SK-N-SH (cell line): ENCODE data around the gene GDA. TPM values are rescaled to one million over a fixed set of nuclear protein-coding genes. Genes with fewer than 3 reads are reported as not detected.

Experiments used
- CTCF ChIA-PET: fragments of 300-600, 350-600 bp; formaldehyde crosslinking; extraction: SDS; loops from one replicate; lab custom pipeline; 2021; lab: Yijun Ruan, JAX
- POLR2A ChIA-PET: fragments of 350-600 bp; sonication (Branson Sonifier 250); formaldehyde crosslinking; extraction: SDS; loops from one replicate; lab custom pipeline; 2020; ENCODE audit warnings: antibody characterized with exemption, inconsistent platforms; lab: Yijun Ruan, JAX
- DNase-seq: peaks from one replicate; pipeline ENCODE4 v3.0.0; 2012
- H2AFZ ChIP-seq: fragments of 200-600 bp; sonication (generic); 2 replicates; pipeline ENCODE4 v1.8.1; 2016; ENCODE audit warnings: antibody characterized with exemption, mild to moderate bottlenecking, low read depth
- H3F3A ChIP-seq: fragments of 200-600 bp; sonication (generic); replicated peaks from 2 replicates; pipeline ENCODE3; 2016; ENCODE audit warnings: antibody characterized with exemption, mild to moderate bottlenecking; ENCODE audit not compliant: insufficient read depth
- H3K27ac ChIP-seq, 2 experiments: fragments of 200-500 bp in 1 of 2; fragments of 200-600 bp in 1 of 2; sonication (Bioruptor generic) in 1 of 2; sonication (generic), shearing (Covaris generic) in 1 of 2; 2 replicates each; pipeline versions ENCODE4 v1.5.1 to v1.6.1; 2014 to 2016; ENCODE audit warnings: low read depth in 2 of 2, inconsistent platforms in 1 of 2, low read length in 1 of 2, mild to moderate bottlenecking in 1 of 2, mixed read lengths in 1 of 2
- H3K27me3 ChIP-seq: fragments of 200-600 bp; sonication (generic), shearing (Covaris generic); 2 replicates; pipeline ENCODE4 v1.6.1; 2016; ENCODE audit warnings: mixed run types; ENCODE audit not compliant: insufficient read depth
- H3K36me3 ChIP-seq, 2 experiments: fragments of 200-500 bp in 1 of 2; fragments of 200-600 bp in 1 of 2; sonication (Bioruptor generic) in 1 of 2; sonication (generic) in 1 of 2; replicated peaks in 1 of 2; 2 replicates each; pipeline versions ENCODE3 to v1.5.1; 2014 to 2016; ENCODE audit warnings: low read length in 1 of 2, mild to moderate bottlenecking in 1 of 2; ENCODE audit not compliant: insufficient read depth in 2 of 2, control insufficient read depth in 1 of 2
- H3K4me1 ChIP-seq, 2 experiments: fragments of 200-500 bp in 1 of 2; fragments of 200-600 bp in 1 of 2; sonication (Bioruptor generic) in 1 of 2; sonication (generic), shearing (Covaris generic) in 1 of 2; 2 replicates each; pipeline versions ENCODE4 v1.5.1 to v1.6.1; 2014 to 2016; ENCODE audit warnings: low read depth in 1 of 2, low read length in 1 of 2, mixed run types in 1 of 2; ENCODE audit not compliant: insufficient read depth in 2 of 2, control insufficient read depth in 1 of 2
- H3K4me2 ChIP-seq: fragments of 200-600 bp; sonication (generic), shearing (Covaris generic); 2 replicates; pipeline ENCODE4 v1.6.1; 2017; ENCODE audit warnings: mixed run types
- H3K4me3 ChIP-seq, 2 experiments: fragments of 200-500 bp in 1 of 2; fragments of 200-600 bp in 1 of 2; sonication (Bioruptor generic) in 1 of 2; sonication (generic), shearing (Covaris generic) in 1 of 2; 2 replicates each; pipeline versions ENCODE4 v1.5.1 to v1.8.1; 2014 to 2016; ENCODE audit warnings: low read depth in 2 of 2, inconsistent platforms in 1 of 2, low read length in 1 of 2, mild to moderate bottlenecking in 1 of 2, mixed read lengths in 1 of 2, moderate library complexity in 1 of 2
- H3K79me2 ChIP-seq: fragments of 200-600 bp; sonication (generic); 2 replicates; pipeline ENCODE4 v1.8.1; 2017; ENCODE audit warnings: mild to moderate bottlenecking; ENCODE audit not compliant: insufficient read depth
- H3K9ac ChIP-seq: fragments of 200-600 bp; sonication (generic); 2 replicates; pipeline ENCODE4 v1.6.1; 2017; ENCODE audit warnings: mixed run types
- H3K9me2 ChIP-seq: fragments of 200-600 bp; sonication (generic); 2 replicates; pipeline ENCODE4 v1.6.1; 2017; ENCODE audit warnings: mixed run types
- H3K9me3 ChIP-seq: fragments of 200-600 bp; sonication (generic); 2 replicates; pipeline ENCODE4 v1.6.1; 2017; ENCODE audit warnings: mixed run types, mild to moderate bottlenecking, moderate library complexity
- H4K20me1 ChIP-seq: fragments of 200-600 bp; sonication (generic); 2 replicates; pipeline ENCODE4 v1.6.1; 2017; ENCODE audit warnings: mild to moderate bottlenecking, mixed run types; ENCODE audit not compliant: insufficient read depth
- EZH2phosphoT487 ChIP-seq: fragments of 200-600 bp; sonication (generic); IDR thresholded peaks from 2 replicates; pipeline ENCODE4 v1.6.1; 2017; ENCODE audit warnings: low read depth, mixed run types, mild to moderate bottlenecking, antibody characterized with exemption, moderate library complexity, borderline replicate concordance
- FOXJ3 ChIP-seq: sonication (generic); formaldehyde crosslinking; IDR thresholded peaks from 2 replicates; pipeline ENCODE4 v1.5.1; 2020; ENCODE audit warnings: mild to moderate bottlenecking, missing genetic modification reagents
- MAX ChIP-seq: IDR thresholded peaks from 2 replicates; pipeline ENCODE4 v1.4.0; 2012; ENCODE audit warnings: low read depth
- NFIC ChIP-seq: IDR thresholded peaks from 2 replicates; pipeline ENCODE4 v1.4.0; 2012; ENCODE audit warnings: borderline replicate concordance
- PBX3 ChIP-seq: IDR thresholded peaks from 2 replicates; pipeline ENCODE4; 2012
- REST ChIP-seq: IDR thresholded peaks from 2 replicates; pipeline ENCODE4 v1.6.1; 2012; ENCODE audit warnings: mild to moderate bottlenecking, low read depth, low read length, moderate library complexity
- SIN3A ChIP-seq: IDR thresholded peaks from 2 replicates; pipeline ENCODE4 v1.6.1; 2012; ENCODE audit warnings: low read depth, mild to moderate bottlenecking, low read length, moderate library complexity, borderline replicate concordance
- TAF1 ChIP-seq: IDR thresholded peaks from 2 replicates; pipeline ENCODE4 v1.6.1; 2012; ENCODE audit warnings: low read depth, mild to moderate bottlenecking, low read length, moderate library complexity, borderline replicate concordance
- USF2 ChIP-seq: fragments of 150-350 bp; IDR thresholded peaks from 2 replicates; pipeline ENCODE4 v1.6.1; 2017; ENCODE audit warnings: antibody characterized with exemption, low read length, low read depth, borderline replicate concordance
- ZBTB33 ChIP-seq: IDR thresholded peaks from 2 replicates; pipeline ENCODE4 v1.4.0; 2012; ENCODE audit warnings: low read depth, borderline replicate concordance
- WGBS: methylation state at CpG from one replicate; pipeline ENCODE4 v1.1.6; 2017; ENCODE audit warnings: low lambda C conversion rate; 5-methylcytosine and 5-hydroxymethylcytosine counted together
- polyA plus RNA-seq, 3 experiments: library from polyadenylated mRNA; depleted of rRNA; stranded (reverse); fragments of >200 nt; gene quantifications; 2 replicates each; pipeline ENCODE4 v1.2.3, GENCODE V29; 2012

GDA gene
- polyA plus RNA-seq, 1 of the 3 experiments (the other 2 are of a cell fraction): not detected

GRCh38 chr9:72144756-72145492 lies 4.3 kb upstream of the GDA start (continued):
- TF ChIP-seq USF2: no peak
- no peak for TF ChIP-seq PBX3
- TF ChIP-seq, all 33 proteins: peak for 0

GRCh38 chr9:72145733-72146505 lies 3.3 kb upstream of the GDA start:
- Histone ChIP-seq H3K9ac (no peak overlapping the region), H3K27ac (no peak overlapping the region), H3K4me2 (no peak overlapping the region), H4K20me1 (no peaks in the 10 kb centered on the region), H3K79me2 (no peaks in the 10 kb centered on the region), H3K9me3 (no peaks in the 10 kb centered on the region), H3F3A (no peaks in the 10 kb centered on the region), H3K4me1 (no peaks in the 10 kb centered on the region), H3K27me3 (peaks cover 34% of the 10 kb centered on the region; the same call in 1 of the 2 replicates), H3K36me3 (no peaks in the 10 kb centered on the region), H2AFZ (no peak overlapping the region), H3K4me3 (no peak overlapping the region), H3K9me2 (no peaks in the 10 kb centered on the region)
- 23% methylated on average over 2 of the region's 2 CpGs for WGBS
- CTCF ChIA-PET: no interaction called here
- POLR2A ChIA-PET: no interaction called here
- no peak for TF ChIP-seq EZH2phosphoT487
- no peak for TF ChIP-seq PBX3
- TF ChIP-seq MAX: no peak
- no peak for TF ChIP-seq SIN3A
- no peak for TF ChIP-seq TAF1
- no peak for TF ChIP-seq REST
- no peak for TF ChIP-seq USF2
- no peak for TF ChIP-seq NFIC
- no peak for TF ChIP-seq FOXJ3
- no peak for TF ChIP-seq ZBTB33
- DNase-seq: no peak
